ACC112 (cell line): ENCODE results near the gene COPS2.
"Not testable (repeated sequence)": the region's sequence is repeated elsewhere in the genome, so short reads cannot be mapped to it uniquely, and the experiment has no call there.

Experiments used
- H2AFZ ChIP-seq: fragments of 200-600 bp; sonication (generic); one replicate; pipeline ENCODE4 v1.6.0; 2017; ENCODE audit warnings: antibody characterized with exemption, low read length; ENCODE audit not compliant: unreplicated experiment
- H3K27ac ChIP-seq: fragments of 200-600 bp; sonication (generic); 2 replicates; pipeline ENCODE4 v1.5.1; 2014; ENCODE audit warnings: low read depth, mild to moderate bottlenecking, antibody characterized with exemption, low read length, moderate library complexity
- H3K27me3 ChIP-seq: fragments of 200-600 bp; sonication (generic); 2 replicates; pipeline ENCODE4 v1.6.1; 2014; ENCODE audit warnings: mild to moderate bottlenecking, antibody characterized with exemption, low read length, moderate library complexity, mixed read lengths; ENCODE audit not compliant: insufficient read depth
- H3K36me3 ChIP-seq: fragments of 200-600 bp; sonication (generic); 2 replicates; pipeline ENCODE4 v1.6.1; 2016; ENCODE audit warnings: mild to moderate bottlenecking, antibody characterized with exemption, low read length, moderate library complexity, mixed read lengths; ENCODE audit not compliant: insufficient read depth
- H3K4me1 ChIP-seq: fragments of 200-600 bp; sonication (generic); one replicate; pipeline ENCODE4 v1.6.1; 2016; ENCODE audit warnings: low read length, mixed read lengths; ENCODE audit not compliant: insufficient read depth, unreplicated experiment, control insufficient read depth
- H3K4me3 ChIP-seq: fragments of 200-600 bp; sonication (generic); 2 replicates; pipeline ENCODE4 v1.5.1; 2014; ENCODE audit warnings: mild to moderate bottlenecking, low read depth, low read length
- H3K79me2 ChIP-seq: fragments of 200-600 bp; sonication (generic); one replicate; pipeline ENCODE4 v1.6.0; 2016; ENCODE audit warnings: low read length; ENCODE audit not compliant: control insufficient read depth, unreplicated experiment, insufficient read depth

The COPS2 gene

GRCh38 chr15:49079340-49080039 is 75.9 kb downstream of the COPS2 start:
- no peaks in the 10 kb centered on the region for H3K27me3 ChIP-seq
- no peak overlapping the region for H3K27ac ChIP-seq
- no peak overlapping the region for H3K4me3 ChIP-seq
- no peaks in the 10 kb centered on the region for H3K36me3 ChIP-seq
- H3K4me1 ChIP-seq = no peaks in the 10 kb centered on the region
- no peaks in the 10 kb centered on the region for H3K79me2 ChIP-seq
- no peak overlapping the region for H2AFZ ChIP-seq

GRCh38 chr15:49075881-49076280 is 79.5 kb downstream of the COPS2 start:
- H3K36me3 ChIP-seq = no peaks in the 10 kb centered on the region
- no peak overlapping the region for H2AFZ ChIP-seq
- H3K4me3 ChIP-seq = no peak overlapping the region
- H3K27me3 ChIP-seq = no peaks in the 10 kb centered on the region
- H3K27ac ChIP-seq = no peak overlapping the region
- H3K4me1 ChIP-seq = no peaks in the 10 kb centered on the region
- H3K79me2 ChIP-seq = no peaks in the 10 kb centered on the region

DNA sequence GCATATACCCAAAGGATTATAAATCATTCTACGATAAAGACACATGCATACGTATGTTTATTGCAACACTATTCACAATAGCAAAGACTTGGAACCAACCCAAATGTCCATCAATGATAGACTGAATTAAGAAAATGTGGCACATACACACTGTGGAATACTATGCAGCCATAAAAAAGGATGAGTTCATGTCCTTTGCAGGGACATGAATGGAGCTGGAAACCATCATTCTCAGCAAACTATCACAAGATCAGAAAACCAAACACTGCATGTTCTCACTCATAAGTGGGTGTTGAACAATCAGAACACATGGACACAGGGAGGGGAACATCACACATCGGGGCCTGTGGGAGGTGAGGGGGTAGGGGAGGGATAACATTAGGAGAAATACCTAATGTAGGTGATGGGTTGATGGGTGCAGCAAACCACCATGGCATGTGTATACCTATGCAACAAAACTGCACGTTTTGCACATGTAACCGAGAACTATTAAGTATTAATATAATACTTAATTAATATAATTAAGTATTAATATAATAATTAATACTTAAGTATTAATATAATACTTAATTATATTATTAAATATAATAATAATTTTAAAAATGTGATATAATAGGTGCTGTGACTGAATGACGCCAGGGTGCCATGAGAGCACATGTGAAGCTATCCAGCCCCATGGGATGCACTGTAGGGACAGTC is 80.7 kb downstream of the COPS2 start:
- H3K36me3 ChIP-seq, H3K4me1 ChIP-seq, H3K79me2 ChIP-seq, H3K4me3 ChIP-seq, H2AFZ ChIP-seq, H3K27me3 ChIP-seq, H3K27ac ChIP-seq: not testable (repeated sequence)
